ENCODE data around the gene RGS19. TPM values are rescaled to one million over a fixed set of nuclear protein-coding genes. Genes with fewer than 3 reads are reported as not detected.

RGS19 gene
- total and polyA plus RNA-seq, 2 of the 8 experiments (the other 6 are each of a cell fraction or from before 2014, with no cell fraction given) = 12.7 to 16.8 TPM

- no peak overlapping the region for H4K5ac ChIP-seq (ENCODE audit: insufficient read length, low read depth, low read length)
- peaks cover 45 to 81% (median 70%) of the 10 kb centered on the region in 4 experiments for H3K27me3 ChIP-seq (replicated peaks in 1 of 4; ENCODE audit: control insufficient read depth in 3 of 4, extremely low read depth in 1 of 4, insufficient read depth in 3 of 4, low read length in 3 of 4)
- peaks cover 0 to 10% (median 0%) of the 10 kb centered on the region in 4 experiments; a peak in 1 of 8 replicates for H3K36me3 ChIP-seq (ENCODE audit: control insufficient read depth in 2 of 4, insufficient read depth in 4 of 4, low read length in 3 of 4)
- POLR2A ChIA-PET (ENCODE audit: partially characterized antibody) = interaction anchor here (1.5 kb wide), 1 partner anchor 9 kb away, joined by 3 read pairs; no protein-coding TSS in a partner anchor
- H3K56ac ChIP-seq (replicated peaks; ENCODE audit: insufficient read length, low read depth, low read length) = no peak overlapping the region
- H3K23ac ChIP-seq (ENCODE audit: insufficient read length) = no peak overlapping the region
- no peak overlapping the region for H3K18ac ChIP-seq (ENCODE audit: extremely low read depth, low read length)
- no peak overlapping the region for H4K8ac ChIP-seq (ENCODE audit: extremely low read depth, insufficient read depth, low read length)
- H4K91ac ChIP-seq (replicated peaks; ENCODE audit: insufficient read length, low read length) = no peak overlapping the region
- H3K79me1 ChIP-seq (ENCODE audit: low read depth, low read length) = no peaks in the 10 kb centered on the region
- no peak overlapping the region for H2AK5ac ChIP-seq (ENCODE audit: low read depth, low read length)
- WGBS, 2 experiments (ENCODE audit: extremely low coverage in 1 of 2, insufficient coverage in 1 of 2, insufficient read length in 1 of 2, insufficient replicate concordance in 2 of 2, low coverage in 1 of 2, low lambda C conversion rate in 2 of 2, missing lambda C conversion rate in 1 of 2) = 89% methylated on average over 7 of the region's 8 CpGs; no CpG with 5 or more reads in 1 of the 2 experiments
- H4K20me1 ChIP-seq (replicated peaks in 1 of 2; ENCODE audit: control insufficient read depth in 1 of 2, insufficient read depth in 2 of 2, low read length in 2 of 2) = no peaks in the 10 kb centered on the region
- H3K4ac ChIP-seq (replicated peaks; ENCODE audit: insufficient read length, low read depth, low read length) = no peak overlapping the region
- H3K23me2 ChIP-seq (ENCODE audit: low read depth, low read length) = peaks cover 4% of the 10 kb centered on the region; the same call in 1 of the 2 replicates
- no peaks in the 10 kb centered on the region for H3K9me3 ChIP-seq (ENCODE audit: insufficient read depth in 2 of 2, low read depth in 1 of 2, low read length in 1 of 2)
- no peak overlapping the region for H3K9ac ChIP-seq (replicated peaks in 1 of 4; ENCODE audit: extremely low read depth in 1 of 4, low read depth in 3 of 4, low read length in 3 of 4)
- H3K27ac ChIP-seq (ENCODE audit: low read depth, low read length) = no peak overlapping the region
- CTCF ChIA-PET (ENCODE audit: partially characterized antibody) = interaction anchor here (2.4 kb wide), 1 partner anchor 10 kb away, joined by 9 read pairs; no protein-coding TSS in a partner anchor
- DNase-seq (ENCODE audit: low read depth in 1 of 2, low spot score in 2 of 2) = no peak
- H3K14ac ChIP-seq (ENCODE audit: insufficient read length) = no peak overlapping the region
- H2AFZ ChIP-seq (ENCODE audit: low read length) = no peak overlapping the region
- no peaks in the 10 kb centered on the region for H3K79me2 ChIP-seq (ENCODE audit: control insufficient read depth in 1 of 2, insufficient read depth in 2 of 2, low read length in 2 of 2)
- peak overlapping the region; percentile 16; the same call in 1 of the 2 replicates for H2BK15ac ChIP-seq (ENCODE audit: low read length)
- H3K4me3 ChIP-seq (ENCODE audit: extremely low read depth in 1 of 4, insufficient read depth in 2 of 4, low read depth in 3 of 4, low read length in 4 of 4) = no peak overlapping the region
- H3K4me1 ChIP-seq (replicated peaks in 1 of 4; ENCODE audit: control insufficient read depth in 3 of 4, insufficient read depth in 4 of 4, low read length in 3 of 4) = peaks cover 0 to 30% (median 8%) of the 10 kb centered on the region in 4 experiments; a peak in 6 of 7 replicates
- no peak for FAIRE-seq
- no peak overlapping the region for H2BK20ac ChIP-seq (ENCODE audit: low read length)
- no peak overlapping the region for H2BK12ac ChIP-seq (ENCODE audit: low read depth, low read length)
- H2BK5ac ChIP-seq (ENCODE audit: low read depth, low read length) = no peak overlapping the region
- H3K4me2 ChIP-seq (ENCODE audit: insufficient read depth in 1 of 2, low read depth in 2 of 2, low read length in 2 of 2) = no peak overlapping the region
- no peak overlapping the region for H2BK120ac ChIP-seq (replicated peaks; ENCODE audit: low read depth, low read length)
- TF ChIP-seq EP300 (IDR thresholded peaks at IDR 0.05; ENCODE audit: borderline replicate concordance in 1 of 2, low read depth in 2 of 2, low read length in 2 of 2) (no peak), CTCF (IDR thresholded peaks at IDR 0.05; ENCODE audit: control extremely low read depth in 1 of 3, insufficient read depth in 1 of 3, low read depth in 1 of 3, low read length in 3 of 3) (no peak), CHD2 (IDR thresholded peaks at IDR 0.05; ENCODE audit: low read length) (no peak)
- TF ChIP-seq, protein P1, sequence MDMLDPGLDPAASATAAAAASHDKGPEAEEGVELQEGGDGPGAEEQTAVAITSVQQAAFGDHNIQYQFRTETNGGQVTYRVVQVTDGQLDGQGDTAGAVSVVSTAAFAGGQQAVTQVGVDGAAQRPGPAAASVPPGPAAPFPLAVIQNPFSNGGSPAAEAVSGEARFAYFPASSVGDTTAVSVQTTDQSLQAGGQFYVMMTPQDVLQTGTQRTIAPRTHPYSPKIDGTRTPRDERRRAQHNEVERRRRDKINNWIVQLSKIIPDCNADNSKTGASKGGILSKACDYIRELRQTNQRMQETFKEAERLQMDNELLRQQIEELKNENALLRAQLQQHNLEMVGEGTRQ (IDR thresholded peaks at IDR 0.05; ENCODE audit: low read length) = no peak
These were observed 32.3 kb downstream of the RGS19 start for GRCh38 chr20:64047046-64047389.
